ENCODE measurements around the gene KIF18B. TPM values are rescaled to one million over a fixed set of nuclear protein-coding genes. Genes with fewer than 3 reads are reported as not detected.

Gene KIF18B
- polyA plus RNA-seq, 2 of the 4 experiments (the other 2 are of a cell fraction), result 19.6 to 41.7 TPM

- TF ChIP-seq REST (IDR thresholded peaks at IDR 0.05), result no peak
These were observed 7.3 kb downstream of the KIF18B start (continued) for GRCh38 chr17:44940317-44940716.

- H3K4me1 ChIP-seq, result peaks cover 7% of the 10 kb centered on the region
- ATAC-seq, result no peak; a peak in 2 of 6 replicates
- H3K4me2 ChIP-seq, result no peak overlapping the region
- POLR2A ChIA-PET, result no interaction called here
- CTCF ChIA-PET, result interaction anchor here (2.0 to 38.8 kb wide), 4 partner anchors 12 to 164 kb away, joined by 5 to 1853 read pairs (median 752); partner anchors contain the start of genes DCAKD, GFAP and KIF18B
- no peak overlapping the region for H3K27ac ChIP-seq
- no peak overlapping the region for H3K4me3 ChIP-seq
- H3K9me3 ChIP-seq, result peaks cover 7% of the 10 kb centered on the region; the same call in 2 of the 3 replicates
- DNase-seq (ENCODE audit: low read depth in 1 of 2, low spot score in 1 of 2), result no peak
- 85% methylated on average over 9 of the region's 9 CpGs for WGBS (ENCODE audit: missing lambda C conversion rate)
- TF ChIP-seq KDM1A (IDR thresholded peaks at IDR 0.05; ENCODE audit: low read depth) (no peak), HOXB13 (CRISPR knock-in tag; IDR thresholded peaks at IDR 0.05; ENCODE audit: low read depth) (no peak), RCOR1 (IDR thresholded peaks at IDR 0.05; ENCODE audit: low read depth, low read length) (no peak), FOSB (CRISPR knock-in tag; IDR thresholded peaks at IDR 0.05) (no peak), CTCF (IDR thresholded peaks at IDR 0.05) (no peak), CHD4 (IDR thresholded peaks at IDR 0.05; ENCODE audit: borderline replicate concordance) (no peak), MAZ (IDR thresholded peaks at IDR 0.05; ENCODE audit: borderline replicate concordance, low read depth, low read length) (no peak), HEYL (CRISPR knock-in tag; IDR thresholded peaks at IDR 0.05) (no peak), TP53 (CRISPR knock-in tag; IDR thresholded peaks at IDR 0.05) (no peak), KDM5A (IDR thresholded peaks at IDR 0.05) (no peak), ZNF302 (CRISPR knock-in tag; IDR thresholded peaks at IDR 0.05) (no peak), HOXB5 (CRISPR knock-in tag; IDR thresholded peaks at IDR 0.05) (no peak), ZFP36 (IDR thresholded peaks at IDR 0.05; ENCODE audit: borderline replicate concordance, partially characterized antibody) (no peak), RAD21 (conservative IDR thresholded peaks at IDR 0.05 in 1 of 2, IDR thresholded peaks at IDR 0.05 in 1 of 2) (no peak), EP300 (IDR thresholded peaks at IDR 0.05) (no peak), MAX (IDR thresholded peaks at IDR 0.05) (no peak), CBX2 (IDR thresholded peaks at IDR 0.05; ENCODE audit: borderline replicate concordance, low read depth) (no peak), RARB (CRISPR knock-in tag; IDR thresholded peaks at IDR 0.05) (no peak), E2F6 (IDR thresholded peaks at IDR 0.05; ENCODE audit: borderline replicate concordance, low read depth) (no peak)
- FAIRE-seq, result no peak
These were observed 12.5 kb downstream of the KIF18B start for GRCh38 chr17:44935116-44935515.
